B cell (primary cell): ENCODE data around the gene RFC3. TPM values are rescaled to one million over a fixed set of nuclear protein-coding genes. Genes with fewer than 3 reads are reported as not detected.

Source experiments
- ATAC-seq: fragments of 200-7000 bp; cut with Tn5 transposase; one replicate; pipeline ENCODE4 v1.10.0; 2021; ENCODE audit warnings: low read depth, mild to moderate bottlenecking, moderate number of reproducible peaks, moderate library complexity
- CTCF ChIA-PET: fragments of 350-600 bp; sonication (Branson Sonifier 250); formaldehyde crosslinking; loops from one replicate; lab custom pipeline; 2021; ENCODE audit warnings: antibody characterized with exemption, inconsistent platforms; lab: Charles Lee
- POLR2A ChIA-PET: fragments of 350-600 bp; sonication (Branson Sonifier 250); formaldehyde crosslinking; loops from one replicate; lab custom pipeline; 2021; ENCODE audit warnings: antibody characterized with exemption; lab: Charles Lee
- DNase-seq: peaks from one replicate; pipeline ENCODE4 v3.0.0; 2013
- H2AFZ ChIP-seq: 2 replicates; pipeline ENCODE4 v1.6.1; 2012; ENCODE audit warnings: mild to moderate bottlenecking, low read depth, low read length; ENCODE audit not compliant: insufficient read depth, poor library complexity, severe bottlenecking
- H3K27ac ChIP-seq, 2 donors: 1 replicate in 1 of 2; 2 replicates in 1 of 2; pipeline ENCODE4 v1.5.1; 2012 to 2013; ENCODE audit warnings: low read length in 2 of 2, mild to moderate bottlenecking in 2 of 2, moderate library complexity in 1 of 2
- H3K27me3 ChIP-seq, 4 experiments: fragments of 200-600 bp in 1 of 4; sonication (generic) in 1 of 4; replicated peaks in 1 of 4; 1 replicate in 2 of 4; 2 replicates in 2 of 4; pipeline versions ENCODE4 v1.6.1 to v1.7.0; 2013 to 2016; ENCODE audit warnings: low read length in 3 of 4, mild to moderate bottlenecking in 2 of 4, mixed read lengths in 1 of 4, moderate library complexity in 1 of 4; ENCODE audit not compliant: insufficient read depth in 4 of 4, control insufficient read depth in 3 of 4; ENCODE audit errors: control extremely low read depth in 1 of 4
- H3K36me3 ChIP-seq, 2 experiments: replicated peaks in 1 of 2; 1 replicate in 1 of 2; 2 replicates in 1 of 2; pipeline versions ENCODE4 v1.6.1 to v1.7.1; 2013; ENCODE audit warnings: low read length in 1 of 2; ENCODE audit not compliant: insufficient read depth in 2 of 2, control insufficient read depth in 1 of 2; ENCODE audit errors: control extremely low read depth in 1 of 2, extremely low read depth in 1 of 2
- H3K4me1 ChIP-seq, 2 donors: fragments of 200-600 bp in 1 of 2; sonication (generic) in 1 of 2; 1 replicate in 1 of 2; 2 replicates in 1 of 2; pipeline versions ENCODE4 v1.5.1 to v1.6.1; 2013 to 2017; ENCODE audit warnings: low read length in 2 of 2; ENCODE audit not compliant: control insufficient read depth in 2 of 2, insufficient read depth in 2 of 2
- H3K4me2 ChIP-seq: replicated peaks from 2 replicates; pipeline ENCODE3; 2012; ENCODE audit warnings: mild to moderate bottlenecking, low read depth, low read length; ENCODE audit not compliant: poor library complexity, severe bottlenecking
- H3K4me3 ChIP-seq, 5 experiments: fragments of 200-600 bp in 1 of 5; sonication (generic) in 1 of 5; 1 replicate in 3 of 5; 2 replicates in 2 of 5; pipeline versions ENCODE4 v1.5.1 to v1.7.0; 2011 to 2016; ENCODE audit warnings: low read length in 4 of 5, mild to moderate bottlenecking in 4 of 5, low read depth in 2 of 5, control low read depth in 1 of 5, moderate library complexity in 1 of 5; ENCODE audit not compliant: insufficient read depth in 1 of 5; ENCODE audit errors: control extremely low read depth in 1 of 5, extremely low read depth in 1 of 5
- H3K79me2 ChIP-seq: fragments of 200-600 bp; sonication (generic); one replicate; pipeline ENCODE4 v1.6.0; 2016; ENCODE audit warnings: low read length; ENCODE audit not compliant: control insufficient read depth, insufficient read depth
- H3K9ac ChIP-seq: fragments of 200-600 bp; sonication (generic); 2 replicates; pipeline ENCODE4 v1.6.1; 2017; ENCODE audit warnings: mild to moderate bottlenecking, low read length, moderate library complexity
- H3K9me3 ChIP-seq, 3 donors: one replicate each; pipeline versions ENCODE4 v1.6.1 to v1.7.1; 2013; ENCODE audit warnings: low read length in 2 of 3; ENCODE audit not compliant: control insufficient read depth in 2 of 3, insufficient read depth in 1 of 3; ENCODE audit errors: control extremely low read depth in 1 of 3
- H4K20me1 ChIP-seq: 2 replicates; pipeline ENCODE4 v1.6.0; 2012; ENCODE audit warnings: mild to moderate bottlenecking, low read length; ENCODE audit not compliant: insufficient read depth, control insufficient read depth, poor library complexity, severe bottlenecking
- H3K27ac Mint-ChIP-seq: one replicate; pipeline ENCODE4 v1.8.0; 2021; ENCODE audit warnings: mixed read lengths
- H3K27me3 Mint-ChIP-seq: one replicate; pipeline ENCODE4 v1.8.0; 2021; ENCODE audit warnings: mixed read lengths
- H3K4me1 Mint-ChIP-seq: one replicate; pipeline ENCODE4 v1.8.0; 2021; ENCODE audit warnings: mixed read lengths
- H3K4me3 Mint-ChIP-seq: one replicate; pipeline ENCODE4 v1.8.0; 2021; ENCODE audit warnings: mixed read lengths
- H3K9me3 Mint-ChIP-seq: one replicate; pipeline ENCODE4 v1.8.0; 2022; ENCODE audit warnings: mixed read lengths; ENCODE audit not compliant: insufficient read depth
- EZH2 ChIP-seq: IDR thresholded peaks from 2 replicates; pipeline ENCODE4 v1.6.1; 2012; ENCODE audit warnings: borderline replicate concordance, low read depth, mild to moderate bottlenecking, moderate library complexity, low read length; ENCODE audit not compliant: insufficient read depth, poor library complexity, severe bottlenecking
- WGBS: methylation state at CpG from one replicate; pipeline ENCODE4 v1.1.5; 2013; ENCODE audit warnings: missing lambda C conversion rate; ENCODE audit not compliant: insufficient coverage; 5-methylcytosine and 5-hydroxymethylcytosine counted together
- intact Hi-C: fragments of 100-400 bp; cut with micrococcal nuclease; formaldehyde crosslinking; loops from one replicate; pipeline ENCODE4 v1.10.0; 2022
- polyA plus RNA-seq: library from polyadenylated mRNA; depleted of rRNA; stranded (reverse); fragments of >200 nt; gene quantifications from 2 replicates; pipeline ENCODE4 v1.2.3, GENCODE V29; 2012
- total RNA-seq, 2 donors: library from RNA; stranded (reverse); fragments of 120-200 nt in 1 of 2; gene quantifications; 1 replicate in 1 of 2; 2 replicates in 1 of 2; pipeline versions ENCODE4 v1.2.3 to v1.2.4, GENCODE V29; 2013 to 2022
- TF ChIP-seq, protein P1 (sequence below): fragments of 200-600 bp; IDR thresholded peaks from one replicate; pipeline ENCODE4 v1.8.0; 2022; ENCODE audit warnings: antibody characterized with exemption, mild to moderate bottlenecking

RFC3 gene
- total and polyA plus RNA-seq, 2 donors (not counting 1 experiment from before 2014, with no cell fraction given): 3.2 to 9.4 TPM

DNA sequence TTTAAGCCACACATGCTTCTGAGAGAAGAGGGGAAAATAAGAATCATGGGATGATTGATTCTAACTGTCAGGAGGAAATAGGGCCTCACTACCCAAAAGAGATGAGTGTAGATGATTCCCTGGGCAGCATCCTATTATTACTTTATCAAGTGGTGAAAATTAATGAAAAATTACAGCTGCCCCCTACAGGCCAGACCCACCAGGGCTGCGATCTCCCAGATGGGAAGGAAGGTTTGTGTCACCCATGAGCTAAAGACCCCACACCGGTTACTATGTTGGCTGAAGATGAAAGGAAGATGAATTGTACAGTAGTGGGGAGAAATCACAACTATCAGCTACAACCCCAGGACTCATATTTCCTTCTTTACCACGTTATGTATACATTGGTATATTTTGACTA, 49.5 kb downstream of the RFC3 start:
- H4K20me1 ChIP-seq: no peaks in the 10 kb centered on the region
- ATAC-seq (no peak), DNase-seq (no peak)
- H3K9me3 ChIP-seq: peaks cover 0 to 9% (median 0%) of the 10 kb centered on the region in 3 donors
- Mint-ChIP-seq H3K27me3 (no peaks in the 10 kb centered on the region), H3K9me3 (no peaks in the 10 kb centered on the region), H3K27ac (no peak overlapping the region), H3K4me1 (peaks cover 14% of the 10 kb centered on the region), H3K4me3 (no peak overlapping the region)
- no peak overlapping the region for H3K9ac ChIP-seq
- WGBS: no CpG with 5 or more reads among the region's 3 CpGs
- H3K27ac ChIP-seq: no peak overlapping the region
- ChIA-PET CTCF (no interaction called here), POLR2A (no interaction called here)
- no peak overlapping the region for H3K4me3 ChIP-seq
- no peaks in the 10 kb centered on the region for H3K36me3 ChIP-seq
- no peak overlapping the region for H2AFZ ChIP-seq
- H3K79me2 ChIP-seq: no peaks in the 10 kb centered on the region
- H3K27me3 ChIP-seq: no peaks in the 10 kb centered on the region
- H3K4me2 ChIP-seq: no peak overlapping the region
- no peak for TF ChIP-seq EZH2
- TF ChIP-seq, protein P1, sequence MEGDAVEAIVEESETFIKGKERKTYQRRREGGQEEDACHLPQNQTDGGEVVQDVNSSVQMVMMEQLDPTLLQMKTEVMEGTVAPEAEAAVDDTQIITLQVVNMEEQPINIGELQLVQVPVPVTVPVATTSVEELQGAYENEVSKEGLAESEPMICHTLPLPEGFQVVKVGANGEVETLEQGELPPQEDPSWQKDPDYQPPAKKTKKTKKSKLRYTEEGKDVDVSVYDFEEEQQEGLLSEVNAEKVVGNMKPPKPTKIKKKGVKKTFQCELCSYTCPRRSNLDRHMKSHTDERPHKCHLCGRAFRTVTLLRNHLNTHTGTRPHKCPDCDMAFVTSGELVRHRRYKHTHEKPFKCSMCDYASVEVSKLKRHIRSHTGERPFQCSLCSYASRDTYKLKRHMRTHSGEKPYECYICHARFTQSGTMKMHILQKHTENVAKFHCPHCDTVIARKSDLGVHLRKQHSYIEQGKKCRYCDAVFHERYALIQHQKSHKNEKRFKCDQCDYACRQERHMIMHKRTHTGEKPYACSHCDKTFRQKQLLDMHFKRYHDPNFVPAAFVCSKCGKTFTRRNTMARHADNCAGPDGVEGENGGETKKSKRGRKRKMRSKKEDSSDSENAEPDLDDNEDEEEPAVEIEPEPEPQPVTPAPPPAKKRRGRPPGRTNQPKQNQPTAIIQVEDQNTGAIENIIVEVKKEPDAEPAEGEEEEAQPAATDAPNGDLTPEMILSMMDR: no peak
- H3K4me1 ChIP-seq: peaks cover 8 to 9% of the 10 kb centered on the region in 2 donors
- intact Hi-C loops: no loop called here

DNA sequence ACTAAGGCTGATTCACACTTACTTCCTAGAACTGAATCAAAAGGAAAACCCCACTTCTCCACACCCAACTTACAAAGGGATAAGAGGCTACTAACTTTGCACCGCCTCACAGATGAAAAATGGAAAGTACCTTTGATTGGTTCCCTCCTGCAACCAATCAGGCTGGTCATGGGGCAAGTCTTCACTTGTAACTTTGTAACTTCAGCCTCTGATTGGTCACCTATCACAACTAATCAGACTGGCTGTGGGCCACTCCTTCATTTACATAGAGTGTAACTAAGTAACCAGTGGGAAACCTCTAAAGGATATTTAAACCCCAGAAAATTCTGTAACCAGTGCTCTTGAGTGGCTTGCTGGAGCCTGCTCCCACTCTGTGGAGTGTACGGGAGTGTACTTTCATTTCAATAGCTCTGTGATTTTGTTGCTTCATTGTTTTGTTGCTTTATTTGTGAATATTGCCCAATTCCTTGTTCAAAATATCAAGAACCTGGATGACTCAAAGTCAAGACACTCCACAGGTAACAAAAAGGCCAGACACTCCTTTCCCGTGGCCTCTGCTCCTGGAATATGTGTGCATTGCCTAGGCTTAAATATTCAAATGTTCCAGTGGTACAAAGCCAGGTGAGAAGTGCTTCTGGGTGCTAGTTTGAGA, 50.5 kb downstream of the RFC3 start:
- CTCF ChIA-PET: no interaction called here
- Histone ChIP-seq H3K4me2 (no peak overlapping the region), H3K9me3 (peaks cover 0 to 9% (median 0%) of the 10 kb centered on the region in 3 donors), H3K79me2 (no peaks in the 10 kb centered on the region), H3K4me3 (no peak overlapping the region), H4K20me1 (no peaks in the 10 kb centered on the region), H3K36me3 (no peaks in the 10 kb centered on the region), H3K27me3 (no peaks in the 10 kb centered on the region), H2AFZ (no peak overlapping the region), H3K4me1 (peaks cover 8 to 9% of the 10 kb centered on the region in 2 donors), H3K9ac (no peak overlapping the region), H3K27ac (no peak overlapping the region)
- no peaks in the 10 kb centered on the region for H3K27me3 Mint-ChIP-seq
- peaks cover 14% of the 10 kb centered on the region for H3K4me1 Mint-ChIP-seq
- intact Hi-C loops: no loop called here
- no peaks in the 10 kb centered on the region for H3K9me3 Mint-ChIP-seq
- H3K27ac Mint-ChIP-seq: no peak overlapping the region
- ATAC-seq (no peak), DNase-seq (no peak)
- TF ChIP-seq EZH2: no peak
- TF ChIP-seq, protein P1: no peak
- 100% methylated on average over 2 of the region's 3 CpGs for WGBS
- H3K4me3 Mint-ChIP-seq: no peak overlapping the region
- POLR2A ChIA-PET: no interaction called here
